K562 (cell line): ENCODE data around the gene C11orf42.

Experiments
- POLR2AphosphoS5 ChIP-seq: IDR thresholded peaks from 2 replicates; pipeline ENCODE4 v1.6.1; 2011; ENCODE audit warnings: mild to moderate bottlenecking, low read depth, low read length, moderate library complexity; ENCODE audit not compliant: control insufficient read depth, insufficient read depth
- PYGO2 ChIP-seq: fragments of 450-650 bp; IDR thresholded peaks from 2 replicates; pipeline ENCODE4 v1.6.1; 2016; ENCODE audit warnings: mild to moderate bottlenecking, missing genetic modification characterization, moderate library complexity, missing compliant biosample characterization
- RFX7 ChIP-seq: fragments of 250-450 bp; sonication (Bioruptor Pico); IDR thresholded peaks from 2 replicates; pipeline ENCODE4 v1.5.1; 2021; ENCODE audit warnings: mild to moderate bottlenecking
- TCF7L2 ChIP-seq: fragments of 150-350 bp; IDR thresholded peaks from 2 replicates; pipeline ENCODE4 v1.6.1; 2016; ENCODE audit warnings: low read depth, mild to moderate bottlenecking, low read length, moderate library complexity
- TF ChIP-seq, protein P1 (sequence below), 3 experiments: IDR thresholded peaks in 2 of 3; conservative IDR thresholded peaks in 1 of 3; 2 replicates each; pipeline ENCODE4 v1.5.1; 2011 to 2012; ENCODE audit warnings: low read length in 3 of 3, mild to moderate bottlenecking in 3 of 3, control low read depth in 2 of 3, improper control_type of control experiment in 1 of 3, inconsistent platforms in 1 of 3, low read depth in 1 of 3, mixed read lengths in 1 of 3, moderate library complexity in 1 of 3; ENCODE audit not compliant: insufficient read depth in 2 of 3

DNA sequence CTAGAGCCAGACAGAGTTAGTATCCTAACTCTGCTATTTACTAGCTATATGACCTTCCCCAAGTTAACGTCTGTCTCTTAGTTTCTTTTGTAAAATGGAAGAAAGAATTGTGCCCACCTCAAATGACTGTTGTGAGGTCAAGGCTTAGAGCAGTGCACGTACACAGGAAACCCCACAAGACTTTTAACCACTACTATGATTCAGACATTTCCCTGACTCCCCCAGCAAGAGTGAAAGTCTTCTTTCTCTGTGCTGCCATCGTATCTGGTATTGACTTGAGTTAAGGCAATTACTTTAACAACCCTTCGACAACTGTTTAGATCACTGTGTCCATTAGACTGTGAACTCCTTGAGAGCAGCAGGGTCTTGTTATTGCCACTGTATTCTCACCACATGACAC lies 9.0 kb upstream of the C11orf42 start:
- TF ChIP-seq RFX7 (CRISPR knock-in tag) (no peak), POLR2AphosphoS5 (no peak), PYGO2 (tag) (no peak), TCF7L2 (no peak)
- TF ChIP-seq, protein P1, sequence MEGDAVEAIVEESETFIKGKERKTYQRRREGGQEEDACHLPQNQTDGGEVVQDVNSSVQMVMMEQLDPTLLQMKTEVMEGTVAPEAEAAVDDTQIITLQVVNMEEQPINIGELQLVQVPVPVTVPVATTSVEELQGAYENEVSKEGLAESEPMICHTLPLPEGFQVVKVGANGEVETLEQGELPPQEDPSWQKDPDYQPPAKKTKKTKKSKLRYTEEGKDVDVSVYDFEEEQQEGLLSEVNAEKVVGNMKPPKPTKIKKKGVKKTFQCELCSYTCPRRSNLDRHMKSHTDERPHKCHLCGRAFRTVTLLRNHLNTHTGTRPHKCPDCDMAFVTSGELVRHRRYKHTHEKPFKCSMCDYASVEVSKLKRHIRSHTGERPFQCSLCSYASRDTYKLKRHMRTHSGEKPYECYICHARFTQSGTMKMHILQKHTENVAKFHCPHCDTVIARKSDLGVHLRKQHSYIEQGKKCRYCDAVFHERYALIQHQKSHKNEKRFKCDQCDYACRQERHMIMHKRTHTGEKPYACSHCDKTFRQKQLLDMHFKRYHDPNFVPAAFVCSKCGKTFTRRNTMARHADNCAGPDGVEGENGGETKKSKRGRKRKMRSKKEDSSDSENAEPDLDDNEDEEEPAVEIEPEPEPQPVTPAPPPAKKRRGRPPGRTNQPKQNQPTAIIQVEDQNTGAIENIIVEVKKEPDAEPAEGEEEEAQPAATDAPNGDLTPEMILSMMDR (IDR thresholded peaks at IDR 0.05 in 2 of 3, conservative IDR thresholded peaks at IDR 0.05 in 1 of 3; ENCODE audit: insufficient read depth in 2 of 3, low read depth in 1 of 3, low read length in 3 of 3), result no peak
